HG02588 (cell line): Measurements from ENCODE around the gene MRPL40.
A peak's percentile ranks its signal among the peaks of the same experiment; 100 is the strongest.

Experiments
- ATAC-seq: cut with Tn5 transposase; IDR thresholded peaks from one replicate; pipeline ENCODE4 v1.9.1; 2021; ENCODE audit warnings: mild to moderate bottlenecking, moderate library complexity; ENCODE audit not compliant: unreplicated experiment

Gene MRPL40

GRCh38 chr22:19432133-19432851 lies at the start of gene MRPL40:
Gene MRPL40, plus strand, starts transcription at chr22:19432545. Its CDS starts 10 bp downstream, at chr22:19432555.
- peak; percentile 77 for ATAC-seq

- ATAC-seq: no peak
These were observed 49.1 kb upstream of the MRPL40 start for GRCh38 chr22:19383292-19383691.

- no peak for ATAC-seq
These were observed 47.0 kb upstream of the MRPL40 start for GRCh38 chr22:19385221-19385906.

GRCh38 chr22:19386248-19386647 lies 46.1 kb upstream of the MRPL40 start:
- no peak for ATAC-seq

GRCh38 chr22:19387038-19387437 lies 45.3 kb upstream of the MRPL40 start:
- no peak for ATAC-seq

- no peak for ATAC-seq
These were observed 44.8 kb upstream of the MRPL40 start for GRCh38 chr22:19387575-19387974.

- ATAC-seq: no peak
These were observed 38.6 kb upstream of the MRPL40 start for GRCh38 chr22:19393704-19394103.

GRCh38 chr22:19394274-19395050 lies 37.9 kb upstream of the MRPL40 start:
- ATAC-seq: no peak

- no peak for ATAC-seq
These were observed 37.1 kb upstream of the MRPL40 start for GRCh38 chr22:19395276-19395675.

- ATAC-seq: no peak
These were observed 35.8 kb upstream of the MRPL40 start for GRCh38 chr22:19396561-19396933.

- ATAC-seq: no peak
These were observed 35.2 kb upstream of the MRPL40 start for GRCh38 chr22:19396934-19397733.

- no peak for ATAC-seq
These were observed 34.6 kb upstream of the MRPL40 start for GRCh38 chr22:19397734-19398104.

- no peak for ATAC-seq
These were observed 34.1 kb upstream of the MRPL40 start for GRCh38 chr22:19398206-19398605.

- ATAC-seq: no peak
These were observed 33.7 kb upstream of the MRPL40 start for GRCh38 chr22:19398652-19399051.

GRCh38 chr22:19400881-19401280 lies 31.5 kb upstream of the MRPL40 start:
- no peak for ATAC-seq

GRCh38 chr22:19401483-19401882 lies 30.9 kb upstream of the MRPL40 start:
- no peak for ATAC-seq

GRCh38 chr22:19402642-19403191 lies 29.6 kb upstream of the MRPL40 start:
- no peak for ATAC-seq

- no peak for ATAC-seq
These were observed 27.7 kb upstream of the MRPL40 start for GRCh38 chr22:19404676-19405075.

GRCh38 chr22:19405133-19405532 lies 27.2 kb upstream of the MRPL40 start:
- ATAC-seq: no peak

GRCh38 chr22:19405652-19406051 lies 26.7 kb upstream of the MRPL40 start:
- ATAC-seq: no peak
